HG02943 (cell line): Measurements from ENCODE around the gene WDR20.
"Not testable (repeated sequence)": the region's sequence is repeated elsewhere in the genome, so short reads cannot be mapped to it uniquely, and the experiment has no call there.

Experiments used
- ATAC-seq: cut with Tn5 transposase; IDR thresholded peaks from one replicate; pipeline ENCODE4 v1.9.1; 2021; ENCODE audit warnings: mild to moderate bottlenecking, low read depth, moderate library complexity; ENCODE audit not compliant: unreplicated experiment

Gene WDR20

GRCh38 chr14:102131741-102132140 lies 8.0 kb upstream of the WDR20 start:
- no peak for ATAC-seq

- not testable (repeated sequence) for ATAC-seq
Measured at GRCh38 chr14:102134021-102134420, 5.7 kb upstream of the WDR20 start.

- ATAC-seq: not testable (repeated sequence)
Measured at GRCh38 chr14:102134719-102135118, 5.0 kb upstream of the WDR20 start.

GRCh38 chr14:102135456-102135855 lies 4.2 kb upstream of the WDR20 start:
- ATAC-seq: not testable (repeated sequence)

GRCh38 chr14:102138535-102138934 lies 1.2 kb upstream of the WDR20 start:
- no peak for ATAC-seq

- ATAC-seq: no peak
Measured at GRCh38 chr14:102138961-102139285, 774 bp upstream of the WDR20 start.

GRCh38 chr14:102140027-102140749 lies 491 bp downstream of the WDR20 start:
- peak; percentile 10 for ATAC-seq

GRCh38 chr14:102140750-102141145 lies 1.1 kb downstream of the WDR20 start:
- no peak for ATAC-seq

- ATAC-seq: no peak
Measured at GRCh38 chr14:102141797-102142196, 2.1 kb downstream of the WDR20 start.

- ATAC-seq: no peak
Measured at GRCh38 chr14:102144914-102145313, 5.2 kb downstream of the WDR20 start.

- ATAC-seq: no peak
Measured at GRCh38 chr14:102145395-102145794, 5.7 kb downstream of the WDR20 start.

GRCh38 chr14:102146423-102146822 lies 6.7 kb downstream of the WDR20 start:
- no peak for ATAC-seq

GRCh38 chr14:102150083-102150482 lies 10.4 kb downstream of the WDR20 start:
- no peak for ATAC-seq

- no peak for ATAC-seq
Measured at GRCh38 chr14:102150744-102151143, 11.0 kb downstream of the WDR20 start.

- not testable (repeated sequence) for ATAC-seq
Measured at GRCh38 chr14:102151411-102151810, 11.7 kb downstream of the WDR20 start.

- no peak for ATAC-seq
Measured at GRCh38 chr14:102154121-102154520, 14.4 kb downstream of the WDR20 start.

GRCh38 chr14:102154821-102155549 lies 15.3 kb downstream of the WDR20 start:
- no peak for ATAC-seq

GRCh38 chr14:102157346-102157745 lies 17.6 kb downstream of the WDR20 start:
- ATAC-seq: no peak

GRCh38 chr14:102158797-102159196 lies 19.1 kb downstream of the WDR20 start:
- ATAC-seq: no peak

- no peak for ATAC-seq
Measured at GRCh38 chr14:102159841-102160240, 20.1 kb downstream of the WDR20 start.

- no peak for ATAC-seq
Measured at GRCh38 chr14:102162487-102162886, 22.8 kb downstream of the WDR20 start.

GRCh38 chr14:102164241-102164641 lies 24.5 kb downstream of the WDR20 start:
- ATAC-seq: no peak
